Skeletal muscle cell (primary cell): ENCODE results near the gene CDK14.
A peak's percentile ranks its signal among the peaks of the same experiment; 100 is the strongest.

Experiments used
- DNase-seq: peaks from one replicate; pipeline ENCODE4 v3.0.0-alpha.2; 2010; ENCODE audit warnings: low read depth
- H3K4me3 ChIP-seq: 2 replicates; pipeline ENCODE4 v1.5.1; 2011; ENCODE audit warnings: low read depth, mild to moderate bottlenecking, control low read depth, low read length, moderate library complexity

CDK14 gene

DNA sequence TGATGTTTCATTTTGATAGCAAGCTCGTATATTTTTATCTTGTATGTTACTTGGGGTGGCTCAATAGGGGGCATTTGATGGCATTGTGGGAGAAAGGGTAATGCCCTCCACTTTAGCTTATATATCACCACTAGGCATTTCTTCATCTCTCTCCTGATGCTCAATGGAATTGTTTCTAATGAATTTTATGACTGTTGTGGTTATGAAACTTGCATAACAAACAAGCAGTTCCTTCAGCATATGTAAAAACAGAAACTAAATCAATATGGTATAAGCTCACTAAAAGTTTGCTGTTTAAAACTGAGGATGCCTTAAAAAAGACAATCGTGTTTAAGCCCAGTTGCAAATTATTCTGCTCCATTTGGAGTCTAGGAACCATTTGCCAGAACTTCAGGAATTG is 75.5 kb downstream of the CDK14 start:
- DNase-seq, result no peak
- H3K4me3 ChIP-seq, result no peak overlapping the region

DNA sequence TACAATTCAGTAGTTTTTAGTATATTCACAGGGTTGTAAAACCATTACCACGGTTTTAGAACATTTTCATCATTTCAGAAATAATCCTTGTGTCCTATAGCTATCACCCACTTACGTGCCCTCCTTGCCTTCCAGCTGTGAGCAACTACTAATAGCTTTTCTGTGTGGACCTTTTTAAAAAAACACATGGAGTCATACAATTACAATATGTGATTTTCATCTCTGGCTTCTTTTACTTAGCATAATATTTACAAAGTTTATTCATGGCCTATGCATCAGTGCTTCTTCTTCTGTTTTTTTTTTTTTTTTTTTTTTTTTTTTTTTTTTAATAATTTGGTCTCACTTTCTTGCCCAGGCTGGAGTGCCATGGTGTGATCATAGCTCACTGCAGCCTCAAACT is 76.1 kb downstream of the CDK14 start:
- no peak overlapping the region for H3K4me3 ChIP-seq
- DNase-seq, result no peak

DNA sequence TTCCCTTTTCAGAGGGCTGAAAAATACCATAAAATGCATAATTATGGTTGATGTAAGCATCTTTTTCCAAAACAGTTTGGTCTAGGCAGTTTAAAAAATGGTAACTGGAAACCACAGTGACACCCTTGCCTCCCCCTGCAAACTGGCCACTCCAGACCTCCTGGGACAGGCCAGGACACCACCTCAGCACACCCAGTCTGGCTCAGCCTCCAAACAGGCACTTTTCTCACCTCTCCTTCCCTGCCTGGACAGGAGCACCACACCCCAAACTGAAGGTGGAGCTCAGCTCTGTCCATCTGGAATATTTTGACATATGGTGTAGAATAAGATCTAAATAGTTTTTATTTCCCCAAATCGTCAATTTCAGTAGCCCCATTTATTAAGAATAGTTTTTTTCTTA is 78.5 kb downstream of the CDK14 start:
- no peak for DNase-seq
- no peak overlapping the region for H3K4me3 ChIP-seq

DNA sequence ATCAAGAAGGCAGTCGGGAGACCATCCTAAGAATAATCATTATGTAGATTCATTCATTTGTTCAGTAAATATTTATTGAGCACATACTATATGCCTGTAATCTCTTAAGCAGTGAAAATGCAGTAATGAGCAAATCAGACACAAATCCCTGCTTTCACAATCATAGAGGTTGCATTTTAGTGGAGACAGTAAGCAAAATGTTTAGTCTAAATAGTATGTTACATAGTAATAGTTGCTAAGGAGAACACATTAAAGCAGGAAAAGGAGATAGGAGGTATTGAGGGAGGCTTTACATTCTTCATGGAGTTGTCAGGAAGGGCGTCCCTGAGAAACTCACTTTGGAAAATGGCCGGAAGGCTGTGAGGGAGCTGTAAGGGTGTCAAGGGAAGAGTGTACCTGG is 79.9 kb downstream of the CDK14 start:
- no peak overlapping the region for H3K4me3 ChIP-seq
- no peak for DNase-seq

DNA sequence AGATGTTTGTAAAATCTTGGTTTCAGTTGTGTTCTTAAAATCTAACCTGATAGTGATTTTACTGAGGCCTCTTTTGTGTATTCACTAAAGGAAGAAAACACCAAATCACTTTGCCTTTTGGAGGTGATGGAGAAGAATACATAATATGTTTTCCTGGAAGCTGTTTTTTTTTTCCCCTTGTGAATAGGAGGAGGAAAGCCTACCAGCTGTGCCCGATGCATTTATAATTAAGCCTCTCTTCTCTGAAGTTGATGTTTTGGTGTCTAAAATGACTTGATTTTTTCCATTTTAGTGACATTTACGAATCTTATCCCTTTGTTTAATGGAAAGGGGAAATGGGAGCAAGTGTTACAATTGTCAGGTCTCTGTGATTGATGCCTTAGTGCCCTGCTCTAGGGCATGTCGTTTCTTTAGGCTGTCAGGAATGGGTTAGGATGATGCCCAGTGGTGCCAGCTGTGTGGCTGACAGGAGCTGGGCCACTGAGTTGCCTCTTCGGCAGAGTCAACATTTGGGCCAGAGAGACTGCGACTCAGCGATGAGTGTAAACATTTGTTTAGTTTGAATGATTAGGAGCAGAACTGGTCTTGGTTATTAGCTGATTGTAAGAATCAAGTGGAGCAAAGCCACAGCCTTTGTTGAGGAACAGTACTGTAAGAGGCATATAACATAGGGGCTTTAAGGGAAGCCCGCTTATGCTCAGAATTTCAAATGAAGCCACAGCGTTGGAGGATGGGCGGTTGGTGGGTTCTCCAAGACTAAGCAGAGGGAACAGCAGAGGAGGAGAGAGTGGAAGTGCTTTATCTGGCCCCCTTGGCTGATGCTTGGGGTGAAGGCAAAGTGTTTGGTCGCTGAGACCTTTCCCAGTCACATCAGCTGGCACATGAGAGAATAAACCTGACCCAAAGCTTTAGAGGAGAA is 81.6 kb downstream of the CDK14 start:
- no peak overlapping the region for H3K4me3 ChIP-seq
- DNase-seq, result no peak

DNA sequence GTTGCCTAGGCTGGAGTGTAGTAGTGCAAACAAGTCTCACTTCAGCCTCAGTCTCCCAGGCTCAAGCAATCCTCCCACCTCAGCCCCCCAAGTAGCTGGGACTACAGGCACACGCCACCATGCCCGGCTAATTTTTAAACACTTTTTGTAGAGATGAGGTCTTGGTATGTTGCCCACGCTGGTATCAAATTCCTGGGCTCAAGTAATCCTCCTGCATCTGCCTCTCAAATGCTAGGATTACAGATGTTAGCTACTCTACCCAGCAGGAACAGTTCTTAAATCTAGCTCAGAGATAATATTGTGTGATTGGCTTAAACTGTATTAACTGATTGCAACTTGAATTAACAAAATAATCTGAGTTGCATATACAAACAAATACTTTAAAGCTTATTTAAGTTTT is 82.9 kb downstream of the CDK14 start:
- no peak overlapping the region for H3K4me3 ChIP-seq
- DNase-seq, result no peak

DNA sequence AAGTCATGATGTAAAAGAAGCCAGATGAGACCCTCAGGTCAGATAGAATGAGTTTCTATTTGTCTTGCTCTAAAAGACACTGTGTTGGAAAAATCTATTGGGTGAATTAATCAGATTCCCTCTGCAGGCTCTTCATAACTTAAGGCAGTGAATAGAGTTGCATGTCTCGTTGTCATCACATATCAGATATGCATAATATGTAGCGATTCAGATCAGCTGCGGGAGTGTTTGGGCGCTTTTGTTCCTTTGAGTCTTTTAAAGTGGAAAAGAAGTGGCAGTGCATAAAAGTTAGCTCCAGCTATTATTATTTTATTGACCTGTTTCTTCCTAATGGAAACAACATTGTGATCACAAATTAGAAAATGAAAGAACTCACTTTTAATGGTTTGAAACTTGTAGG is 84.4 kb downstream of the CDK14 start:
- no peak overlapping the region for H3K4me3 ChIP-seq
- no peak for DNase-seq

DNA sequence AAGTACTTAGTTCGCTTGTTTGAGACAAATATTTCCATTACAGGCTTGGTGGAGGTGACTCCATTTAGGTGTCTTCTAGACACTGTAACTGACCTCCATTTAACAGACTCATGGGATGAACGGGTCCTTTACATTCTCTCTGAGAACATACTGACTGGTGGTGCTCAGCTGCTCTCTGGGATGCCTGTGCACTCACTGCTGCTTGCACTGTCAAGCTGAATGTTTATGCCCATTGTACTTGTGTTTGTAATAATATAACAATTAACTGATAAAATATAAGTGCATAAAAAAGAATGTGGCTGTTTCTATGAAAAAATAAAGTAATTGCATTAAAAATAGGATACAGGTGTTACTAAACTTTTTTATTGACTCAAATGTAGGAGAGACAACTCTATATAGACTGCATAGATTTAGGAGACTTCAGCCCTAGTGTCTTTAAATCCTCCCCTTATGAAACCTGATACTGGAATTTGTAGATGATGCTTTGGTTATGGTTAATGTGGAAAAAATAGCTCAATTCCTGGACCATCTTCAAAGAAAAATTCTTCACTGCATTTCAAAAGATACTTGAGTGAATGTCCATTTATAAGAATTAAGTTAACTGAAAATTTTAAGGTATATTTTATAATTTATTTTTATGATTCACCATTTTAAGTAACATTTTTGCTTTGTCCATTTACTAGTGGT is 85.4 kb downstream of the CDK14 start:
- DNase-seq, result no peak
- H3K4me3 ChIP-seq, result no peak overlapping the region

DNA sequence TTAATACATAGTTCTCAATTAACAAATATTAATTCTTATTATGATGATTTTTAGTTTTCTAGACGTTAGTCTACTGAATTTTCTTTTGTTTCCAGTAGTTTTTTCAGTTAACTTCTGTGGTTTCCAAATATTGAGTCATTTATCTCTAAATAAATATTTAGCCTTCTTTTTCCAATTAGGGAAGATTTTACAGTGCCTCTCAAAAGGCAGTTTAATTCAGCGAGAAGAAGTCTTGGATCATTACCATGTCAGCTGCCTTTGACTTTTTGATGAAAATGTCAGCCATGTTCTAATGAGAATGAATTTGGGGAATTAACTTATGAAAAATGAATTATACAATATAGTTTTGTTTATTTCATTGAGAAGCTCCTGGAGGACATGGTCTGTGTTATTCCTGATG is 90.0 kb downstream of the CDK14 start:
- DNase-seq, result no peak
- no peak overlapping the region for H3K4me3 ChIP-seq

DNA sequence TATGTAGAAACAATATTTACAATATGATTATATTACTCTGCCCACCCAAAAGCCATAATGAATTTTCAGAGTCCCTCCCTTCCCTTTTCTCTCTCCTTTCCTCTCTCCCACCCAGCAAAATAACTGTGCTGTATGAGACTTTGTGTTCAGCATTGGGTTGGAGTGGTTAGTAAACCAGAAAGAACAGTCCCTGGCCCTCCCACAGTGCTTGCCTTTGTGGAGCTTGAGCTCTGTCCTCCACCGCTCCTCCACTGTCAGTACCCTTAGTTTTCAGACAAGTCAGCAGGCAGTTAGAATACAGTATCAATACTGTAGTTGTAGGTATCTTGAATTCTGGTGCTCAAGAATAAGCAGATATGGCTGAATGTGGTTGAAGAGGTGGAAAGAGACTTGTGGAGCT is 92.7 kb downstream of the CDK14 start:
- H3K4me3 ChIP-seq, result no peak overlapping the region
- no peak for DNase-seq

DNA sequence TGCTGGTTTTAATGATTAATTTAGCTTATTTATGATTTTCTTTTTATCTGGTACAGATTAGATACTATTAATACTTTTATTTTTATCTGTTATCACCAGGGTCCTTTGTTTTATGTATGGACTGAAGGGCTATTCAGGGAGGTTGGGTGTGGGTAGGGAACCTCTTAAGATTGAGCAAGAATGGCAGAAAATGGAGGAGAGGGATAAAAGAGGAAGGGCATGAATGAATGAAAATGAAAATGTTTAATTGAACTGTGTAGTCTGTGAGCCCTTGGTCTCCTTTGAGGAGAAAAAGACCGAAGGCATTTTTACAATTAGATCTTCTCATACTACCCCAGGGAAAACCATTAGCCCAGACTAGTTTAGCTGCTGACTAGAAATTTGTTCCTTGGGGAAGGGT is 93.1 kb downstream of the CDK14 start:
- no peak overlapping the region for H3K4me3 ChIP-seq
- DNase-seq, result no peak

DNA sequence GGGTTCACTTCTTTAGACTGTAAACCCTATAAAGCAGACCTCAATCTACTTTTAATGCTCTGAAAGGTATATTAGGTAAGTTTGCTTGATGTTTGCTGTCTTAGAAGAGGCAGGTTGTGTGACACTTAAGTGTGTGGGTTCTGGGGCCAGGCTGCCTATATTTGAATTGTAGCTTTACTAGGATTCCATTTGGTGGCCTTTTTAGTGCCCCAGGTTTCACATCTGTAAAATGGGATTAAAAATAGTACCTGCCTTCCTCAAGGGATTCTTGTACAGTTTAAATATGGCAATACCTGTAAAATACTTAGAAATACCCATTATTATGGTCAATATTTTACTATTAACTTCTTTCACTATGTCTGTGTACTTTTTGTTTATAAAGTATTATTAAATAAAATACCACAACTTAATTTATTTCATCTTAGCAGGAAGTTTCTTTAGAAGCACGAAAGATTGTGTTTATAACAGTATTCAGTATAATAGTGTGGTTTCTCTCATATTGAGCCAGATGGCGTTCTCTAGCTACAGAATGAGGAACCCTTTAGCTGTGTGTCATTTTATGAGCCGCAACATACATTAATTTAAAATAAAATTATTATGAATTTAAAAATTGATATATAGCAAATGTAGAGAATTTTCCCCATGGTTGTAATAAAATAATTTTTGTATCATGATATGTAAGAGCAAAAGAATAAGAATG is 94.2 kb downstream of the CDK14 start:
- no peak overlapping the region for H3K4me3 ChIP-seq
- no peak for DNase-seq

DNA sequence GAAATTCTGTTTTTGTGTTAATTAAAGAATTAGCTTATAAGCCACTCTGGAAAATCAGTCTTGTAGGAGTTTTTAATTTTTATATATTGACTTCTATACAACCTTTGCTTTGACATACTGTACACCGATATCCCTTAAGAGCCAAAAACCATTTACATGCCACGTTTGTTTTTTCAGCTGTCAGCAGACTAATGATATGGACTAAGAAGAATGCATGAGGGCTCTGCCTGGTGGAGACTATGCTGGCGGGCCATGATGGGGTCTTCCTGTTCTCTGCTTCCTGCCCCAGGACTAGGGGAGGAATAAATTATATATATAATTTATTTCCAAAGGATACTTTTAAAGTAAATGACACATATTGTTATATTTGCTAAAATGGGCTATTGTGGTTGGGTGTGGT is 96.3 kb downstream of the CDK14 start:
- H3K4me3 ChIP-seq, result no peak overlapping the region
- no peak for DNase-seq

DNA sequence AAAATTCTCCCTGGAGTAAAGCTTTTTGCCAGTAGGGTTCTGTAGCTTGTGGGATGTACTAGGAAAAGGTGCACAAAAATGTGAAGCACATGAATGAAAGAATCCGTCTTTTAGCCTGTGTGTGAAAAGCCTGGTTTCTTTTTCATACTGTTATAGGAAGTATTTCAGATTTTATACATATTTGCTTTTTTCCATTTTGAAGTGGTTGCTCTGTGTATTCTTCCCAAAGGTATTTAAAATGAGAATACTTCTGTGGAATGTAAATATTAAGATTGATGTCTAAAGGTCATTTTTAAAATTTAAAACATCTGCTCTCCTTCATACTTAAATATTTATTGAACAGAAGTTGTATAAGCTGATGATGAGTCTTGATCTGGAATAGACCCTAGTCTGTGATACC is 96.8 kb downstream of the CDK14 start:
- no peak overlapping the region for H3K4me3 ChIP-seq
- DNase-seq, result no peak

DNA sequence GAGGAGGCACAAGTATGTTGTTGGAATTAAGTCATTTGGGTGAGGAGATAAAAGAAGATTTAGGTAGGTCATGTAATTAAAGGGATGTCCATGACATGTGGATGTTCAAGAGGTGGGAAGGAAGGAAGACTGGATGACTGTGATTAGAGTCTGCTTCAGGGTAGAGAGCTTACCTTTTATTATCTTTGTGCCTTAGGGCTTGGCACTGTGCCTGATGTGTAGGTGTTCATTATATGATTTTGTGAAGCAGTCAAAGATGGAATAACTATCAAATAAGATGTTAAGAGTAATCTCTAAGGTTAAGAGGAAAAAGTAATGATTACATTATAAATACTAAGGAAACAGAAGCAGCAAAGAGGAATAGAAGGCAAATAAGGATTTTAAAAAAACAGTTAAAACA is 97.8 kb downstream of the CDK14 start:
- no peak overlapping the region for H3K4me3 ChIP-seq
- no peak for DNase-seq

DNA sequence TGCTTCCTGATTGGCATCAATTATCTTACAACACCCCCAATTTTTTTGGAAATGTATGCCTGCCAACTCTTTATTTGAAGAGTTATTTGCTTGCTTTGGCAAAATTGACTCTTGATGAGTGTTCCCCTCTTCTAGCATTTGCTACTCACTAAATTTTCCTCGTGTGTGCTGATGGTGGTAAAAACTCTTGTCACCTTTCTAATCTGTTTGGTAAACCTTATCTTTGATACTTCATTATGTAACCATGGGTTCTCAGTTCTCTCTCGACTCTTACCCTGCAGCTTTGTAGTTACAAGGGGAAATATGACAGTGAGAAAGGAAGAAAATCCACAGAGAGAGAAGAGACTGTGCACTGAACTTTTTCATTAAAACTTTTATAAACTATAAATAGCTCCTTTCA is 102.5 kb downstream of the CDK14 start:
- DNase-seq, result no peak
- H3K4me3 ChIP-seq, result no peak overlapping the region

DNA sequence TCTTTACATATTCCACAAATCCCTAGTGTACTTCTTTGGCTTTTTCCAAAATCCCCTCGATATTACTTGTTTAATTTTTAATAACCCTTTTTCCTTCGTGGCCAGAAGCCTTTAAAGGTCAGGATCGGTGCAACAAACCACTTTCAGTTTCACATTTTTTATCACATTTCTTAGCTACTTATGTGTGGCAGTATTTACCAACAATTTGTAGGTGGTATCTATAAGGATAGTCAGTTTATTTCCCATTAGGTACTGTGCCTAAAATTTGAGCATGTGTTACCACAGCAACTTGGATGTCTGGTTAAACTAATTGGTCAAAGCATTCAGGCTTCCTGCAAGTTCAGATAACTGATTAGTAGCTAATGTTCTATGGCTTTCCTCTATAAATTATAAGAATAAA is 104.9 kb downstream of the CDK14 start:
- H3K4me3 ChIP-seq, result peak overlapping the region; percentile 10
- DNase-seq, result no peak

DNA sequence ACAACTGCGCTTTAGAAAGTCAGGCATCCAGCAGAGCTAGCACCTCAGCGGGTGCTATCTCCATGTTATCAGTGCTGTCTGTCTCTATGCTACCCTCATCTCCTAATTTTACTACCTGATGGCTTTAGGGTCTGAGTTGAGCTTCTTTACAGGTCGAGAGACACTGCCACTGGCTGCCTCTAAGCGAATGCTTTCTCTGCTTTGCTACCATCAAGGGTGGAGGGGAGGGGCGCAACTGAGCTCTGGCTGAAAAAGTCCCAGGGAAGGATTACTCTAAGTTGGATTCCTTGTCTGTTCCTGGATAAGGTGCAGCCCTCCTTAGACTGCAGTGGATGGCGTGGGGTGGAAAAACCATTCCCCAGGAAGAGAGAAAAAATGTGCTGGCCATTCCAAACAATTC is 105.7 kb downstream of the CDK14 start:
- no peak for DNase-seq
- H3K4me3 ChIP-seq, result no peak overlapping the region

DNA sequence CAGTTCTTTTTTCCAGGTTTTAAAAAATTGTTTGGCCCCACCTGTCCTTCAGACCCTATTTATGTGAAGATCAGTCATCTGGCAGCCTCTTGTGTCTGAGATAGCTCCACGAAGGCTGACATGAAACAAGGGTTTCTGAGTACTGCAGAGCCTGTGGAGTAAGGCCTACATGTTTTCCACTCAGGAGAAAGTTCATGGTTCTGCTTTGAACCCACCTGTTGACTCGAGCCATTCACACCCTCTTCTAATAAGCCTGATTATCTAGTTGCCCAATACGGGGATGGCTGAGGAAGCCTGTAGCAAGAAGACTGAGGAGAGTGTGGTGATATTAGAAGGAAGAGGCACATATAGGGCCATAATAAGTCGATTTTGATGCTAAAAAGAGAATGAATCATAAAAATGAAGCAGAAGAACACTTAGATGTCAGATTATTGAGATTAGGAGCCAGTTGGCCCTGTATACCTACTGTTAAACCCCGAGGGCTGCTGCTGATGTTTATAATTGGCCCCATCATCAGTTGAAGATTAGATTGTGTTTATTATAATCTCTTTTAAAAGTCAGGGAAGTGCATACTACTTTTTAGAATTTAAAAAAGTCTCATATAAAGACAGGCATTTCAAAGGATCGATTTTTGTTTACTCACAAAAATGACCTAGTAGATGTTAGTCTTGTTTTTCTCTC is 109.4 kb downstream of the CDK14 start:
- DNase-seq, result no peak
- no peak overlapping the region for H3K4me3 ChIP-seq
